H1 (cell line): Measurements from ENCODE around the gene PRR27. TPM values are rescaled to one million over a fixed set of nuclear protein-coding genes. Genes with fewer than 3 reads are reported as not detected.

Source experiments
- CTCF ChIA-PET: fragments of 300-600 bp; sonication (Branson Sonifier 250); formaldehyde crosslinking; loops from one replicate; lab custom pipeline; 2021; ENCODE audit not compliant: partially characterized antibody; lab: Charles Lee
- POLR2A ChIA-PET: fragments of 300-600 bp; sonication (Branson Sonifier 250); formaldehyde crosslinking; loops from one replicate; lab custom pipeline; 2021; ENCODE audit warnings: inconsistent platforms; ENCODE audit not compliant: partially characterized antibody; lab: Charles Lee
- DNase-seq, 2 experiments: peaks; one replicate each; pipeline versions ENCODE4 v3.0.0 to v3.0.0-alpha.2; 2010 to 2022; ENCODE audit warnings: low spot score in 2 of 2, low read depth in 1 of 2, mixed read lengths in 1 of 2
- FAIRE-seq: peaks from 2 replicates; lab custom pipeline; 2011; peaks lifted over from hg19 to GRCh38; lab: Jason Lieb, UNC
- H2AFZ ChIP-seq: 2 replicates; pipeline ENCODE4 v1.8.1; 2012; ENCODE audit warnings: low read length, inconsistent platforms
- H2AK5ac ChIP-seq: 2 replicates; pipeline ENCODE4 v1.6.1; 2013; ENCODE audit warnings: low read depth, low read length
- H2BK120ac ChIP-seq: replicated peaks from 2 replicates; pipeline ENCODE3; 2013; ENCODE audit warnings: low read depth, low read length, inconsistent platforms
- H2BK12ac ChIP-seq: 2 replicates; pipeline ENCODE4 v1.6.1; 2013; ENCODE audit warnings: low read depth, low read length
- H2BK15ac ChIP-seq: 2 replicates; pipeline ENCODE4 v1.6.1; 2013; ENCODE audit warnings: low read length
- H2BK20ac ChIP-seq: 2 replicates; pipeline ENCODE4 v1.6.1; 2013; ENCODE audit warnings: low read length
- H2BK5ac ChIP-seq: 2 replicates; pipeline ENCODE4 v1.6.1; 2013; ENCODE audit warnings: low read depth, low read length
- H3K14ac ChIP-seq: 2 replicates; pipeline ENCODE4 v1.6.1; 2013; ENCODE audit warnings: inconsistent platforms; ENCODE audit not compliant: insufficient read length
- H3K18ac ChIP-seq: 2 replicates; pipeline ENCODE4 v1.6.1; 2013; ENCODE audit warnings: low read length; ENCODE audit errors: extremely low read depth
- H3K23ac ChIP-seq: 2 replicates; pipeline ENCODE4 v1.6.1; 2013; ENCODE audit warnings: inconsistent platforms; ENCODE audit not compliant: insufficient read length
- H3K23me2 ChIP-seq: 2 replicates; pipeline ENCODE4 v1.6.1; 2013; ENCODE audit warnings: low read depth, low read length
- H3K27ac ChIP-seq: 2 replicates; pipeline ENCODE4 v1.6.1; 2011; ENCODE audit warnings: low read depth, low read length, inconsistent platforms
- H3K27me3 ChIP-seq, 4 experiments: replicated peaks in 1 of 4; 1 replicate in 1 of 4; 2 replicates in 3 of 4; pipeline versions ENCODE4 v1.6.1 to v1.8.1; 2011 to 2013; ENCODE audit warnings: low read length in 3 of 4, mild to moderate bottlenecking in 3 of 4, inconsistent platforms in 2 of 4, mixed read lengths in 2 of 4, moderate library complexity in 1 of 4; ENCODE audit not compliant: control insufficient read depth in 3 of 4, insufficient read depth in 3 of 4; ENCODE audit errors: extremely low read depth in 1 of 4
- H3K36me3 ChIP-seq, 4 experiments: 2 replicates each; pipeline versions ENCODE4 v1.6.1 to v1.8.1; 2011 to 2013; ENCODE audit warnings: mild to moderate bottlenecking in 4 of 4, low read length in 3 of 4, moderate library complexity in 2 of 4, control low read depth in 1 of 4, inconsistent platforms in 1 of 4; ENCODE audit not compliant: insufficient read depth in 4 of 4, control insufficient read depth in 2 of 4
- H3K4ac ChIP-seq: replicated peaks from 2 replicates; pipeline ENCODE3; 2013; ENCODE audit warnings: low read length, low read depth, mixed read lengths, inconsistent platforms; ENCODE audit not compliant: insufficient read length
- H3K4me1 ChIP-seq, 4 experiments: replicated peaks in 1 of 4; 1 replicate in 1 of 4; 2 replicates in 3 of 4; pipeline versions ENCODE4 v1.6.1 to v1.8.1; 2011 to 2013; ENCODE audit warnings: low read length in 3 of 4, inconsistent platforms in 2 of 4, mixed read lengths in 1 of 4; ENCODE audit not compliant: insufficient read depth in 4 of 4, control insufficient read depth in 3 of 4
- H3K4me2 ChIP-seq, 2 experiments: 2 replicates each; pipeline versions ENCODE4 v1.6.1 to v1.8.1; 2011 to 2013; ENCODE audit warnings: low read depth in 2 of 2, low read length in 2 of 2, control low read depth in 1 of 2, inconsistent platforms in 1 of 2, mild to moderate bottlenecking in 1 of 2; ENCODE audit not compliant: insufficient read depth in 1 of 2
- H3K4me3 ChIP-seq, 4 experiments: fragments of 200-600, 300-600 bp in 1 of 4; sonication (generic), shearing (Covaris generic), sonication (Bioruptor Twin) in 1 of 4; 2 replicates each; pipeline versions ENCODE4 v1.5.1 to v1.8.1; 2011 to 2016; ENCODE audit warnings: low read length in 4 of 4, low read depth in 3 of 4, control low read depth in 2 of 4, inconsistent platforms in 2 of 4, mild to moderate bottlenecking in 2 of 4, mixed read lengths in 1 of 4, moderate library complexity in 1 of 4; ENCODE audit not compliant: insufficient read depth in 2 of 4; ENCODE audit errors: extremely low read depth in 1 of 4
- H3K56ac ChIP-seq: replicated peaks from 2 replicates; pipeline ENCODE3; 2013; ENCODE audit warnings: low read depth, mild to moderate bottlenecking, mixed read lengths, low read length, inconsistent platforms; ENCODE audit not compliant: insufficient read length
- H3K79me1 ChIP-seq: 2 replicates; pipeline ENCODE4 v1.6.1; 2013; ENCODE audit warnings: low read depth, low read length, control low read depth
- H3K79me2 ChIP-seq, 2 experiments: 2 replicates each; pipeline versions ENCODE4 v1.6.1 to v1.8.1; 2012 to 2013; ENCODE audit warnings: low read length in 2 of 2, mild to moderate bottlenecking in 2 of 2, inconsistent platforms in 1 of 2; ENCODE audit not compliant: insufficient read depth in 2 of 2, control insufficient read depth in 1 of 2
- H3K9ac ChIP-seq, 4 experiments: replicated peaks in 1 of 4; 1 replicate in 1 of 4; 2 replicates in 3 of 4; pipeline versions ENCODE4 v1.6.1 to v1.8.1; 2011 to 2013; ENCODE audit warnings: low read depth in 3 of 4, low read length in 3 of 4, control low read depth in 2 of 4, mild to moderate bottlenecking in 2 of 4, moderate library complexity in 2 of 4, inconsistent platforms in 1 of 4; ENCODE audit errors: extremely low read depth in 1 of 4
- H3K9me3 ChIP-seq, 2 experiments: 2 replicates each; pipeline versions ENCODE4 v1.6.1 to v1.8.1; 2012 to 2013; ENCODE audit warnings: mild to moderate bottlenecking in 2 of 2, moderate library complexity in 2 of 2, control low read depth in 1 of 2, inconsistent platforms in 1 of 2, low read depth in 1 of 2, low read length in 1 of 2, mixed read lengths in 1 of 2; ENCODE audit not compliant: insufficient read depth in 2 of 2
- H4K20me1 ChIP-seq, 2 experiments: replicated peaks in 1 of 2; 2 replicates each; pipeline versions ENCODE3 to v1.8.1; 2011 to 2013; ENCODE audit warnings: inconsistent platforms in 2 of 2, low read length in 2 of 2, mild to moderate bottlenecking in 1 of 2; ENCODE audit not compliant: insufficient read depth in 2 of 2, control insufficient read depth in 1 of 2
- H4K5ac ChIP-seq: 2 replicates; pipeline ENCODE4 v1.6.1; 2013; ENCODE audit warnings: low read length, low read depth, mixed read lengths, inconsistent platforms; ENCODE audit not compliant: insufficient read length
- H4K8ac ChIP-seq: 2 replicates; pipeline ENCODE4 v1.8.0; 2013; ENCODE audit warnings: mild to moderate bottlenecking, moderate library complexity, low read length, inconsistent platforms; ENCODE audit not compliant: insufficient read depth; ENCODE audit errors: extremely low read depth
- H4K91ac ChIP-seq: replicated peaks from 2 replicates; pipeline ENCODE3; 2013; ENCODE audit warnings: low read length, mixed read lengths, inconsistent platforms; ENCODE audit not compliant: insufficient read length
- CBX8 ChIP-seq: fragments of 300-800, 300-1000 bp; sonication (generic); IDR thresholded peaks from 2 replicates; pipeline ENCODE4 v1.7.1; 2016; ENCODE audit warnings: low read depth, low read length, borderline replicate concordance
- CHD2 ChIP-seq: IDR thresholded peaks from 2 replicates; pipeline ENCODE4 v1.6.1; 2012; ENCODE audit warnings: low read length, improper control_type of control experiment
- EZH2 ChIP-seq: fragments of 200-600 bp; sonication (generic); IDR thresholded peaks from 2 replicates; pipeline ENCODE4 v1.7.1; 2012; ENCODE audit warnings: low read depth, mild to moderate bottlenecking, moderate library complexity, low read length, inconsistent platforms; ENCODE audit not compliant: severe bottlenecking
- HDAC2 ChIP-seq, 2 experiments: fragments of 300-600 bp in 1 of 2; sonication (generic) in 1 of 2; IDR thresholded peaks; 2 replicates each; pipeline ENCODE4 v1.6.1; 2011 to 2012; ENCODE audit warnings: low read depth in 2 of 2, low read length in 2 of 2, mild to moderate bottlenecking in 2 of 2, moderate library complexity in 2 of 2, borderline replicate concordance in 1 of 2, inconsistent platforms in 1 of 2
- KDM1A ChIP-seq: fragments of 200-600, 300-600 bp; sonication (generic); IDR thresholded peaks from 2 replicates; pipeline ENCODE4 v1.7.1; 2016; ENCODE audit warnings: mild to moderate bottlenecking, low read length, borderline replicate concordance
- MAFK ChIP-seq: IDR thresholded peaks from 2 replicates; pipeline ENCODE4 v1.6.1; 2012; ENCODE audit warnings: low read depth, mild to moderate bottlenecking, improper control_type of control experiment, low read length
- POLR2A ChIP-seq, 2 experiments: IDR thresholded peaks; 1 replicate in 1 of 2; 2 replicates in 1 of 2; pipeline ENCODE4 v1.6.1; 2011; ENCODE audit warnings: low read depth in 2 of 2, low read length in 2 of 2, mild to moderate bottlenecking in 2 of 2; ENCODE audit errors: control extremely low read depth in 1 of 2
- SP4 ChIP-seq: IDR thresholded peaks from 2 replicates; pipeline ENCODE4 v1.6.1; 2012; ENCODE audit warnings: low read length, inconsistent platforms
- SRF ChIP-seq: IDR thresholded peaks from 2 replicates; pipeline ENCODE4 v1.6.1; 2011; ENCODE audit warnings: mild to moderate bottlenecking, low read depth, low read length, moderate library complexity
- TAF1 ChIP-seq: IDR thresholded peaks from 2 replicates; pipeline ENCODE4 v1.6.1; 2011; ENCODE audit warnings: mild to moderate bottlenecking, low read depth, low read length
- TBP ChIP-seq: IDR thresholded peaks from 2 replicates; pipeline ENCODE4 v1.6.1; 2011; ENCODE audit warnings: low read depth, low read length, improper control_type of control experiment
- TEAD4 ChIP-seq: IDR thresholded peaks from 2 replicates; pipeline ENCODE4 v1.6.1; 2012; ENCODE audit warnings: low read depth, low read length, inconsistent platforms, mixed read lengths
- WGBS, 2 experiments: shearing (Covaris generic) in 1 of 2; methylation state at CpG; one replicate each; pipeline versions ENCODE4 v1.1.6 to v1.1.7; 2013 to 2015; ENCODE audit warnings: low lambda C conversion rate in 2 of 2, mixed read lengths in 2 of 2, inconsistent platforms in 1 of 2, low coverage in 1 of 2, missing lambda C conversion rate in 1 of 2; ENCODE audit not compliant: insufficient replicate concordance in 2 of 2, insufficient coverage in 1 of 2, insufficient read length in 1 of 2; ENCODE audit errors: extremely low coverage in 1 of 2, missing lambda C conversion rate in 1 of 2; 5-methylcytosine and 5-hydroxymethylcytosine counted together
- polyA plus RNA-seq, 7 experiments: library from polyadenylated mRNA; depleted of rRNA in 3 of 7; stranded (reverse) in 5 of 7; unstranded in 2 of 7; fragments of >200 nt in 5 of 7; fragments of 200-250 nt in 2 of 7; gene quantifications; 1 replicate in 5 of 7; 2 replicates in 1 of 7; 4 replicates in 1 of 7; pipeline versions ENCODE4 v1.2.1 to v1.2.3, GENCODE V29; 2011 to 2013; ENCODE audit warnings: missing spikeins in 2 of 7, mixed read lengths in 2 of 7
- total RNA-seq: library from RNA; stranded (reverse); fragmentation: NEBNext Ultra II Directional; extraction: Animal tissue kit (Norgen Biotek cat#: 25700); gene quantifications from 2 replicates; pipeline ENCODE4 v1.2.1, GENCODE V29; 2021
- TF ChIP-seq, protein P1 (sequence below): IDR thresholded peaks from 2 replicates; pipeline ENCODE4 v1.6.1; 2012; ENCODE audit warnings: inconsistent platforms
- TF ChIP-seq, protein P2 (sequence below): IDR thresholded peaks from 2 replicates; pipeline ENCODE4 v1.6.1; 2011; ENCODE audit warnings: low read length, improper control_type of control experiment

The PRR27 gene
- total and polyA plus RNA-seq, 2 of the 8 experiments (the other 6 are each of a cell fraction or from before 2014, with no cell fraction given), result not detected

DNA sequence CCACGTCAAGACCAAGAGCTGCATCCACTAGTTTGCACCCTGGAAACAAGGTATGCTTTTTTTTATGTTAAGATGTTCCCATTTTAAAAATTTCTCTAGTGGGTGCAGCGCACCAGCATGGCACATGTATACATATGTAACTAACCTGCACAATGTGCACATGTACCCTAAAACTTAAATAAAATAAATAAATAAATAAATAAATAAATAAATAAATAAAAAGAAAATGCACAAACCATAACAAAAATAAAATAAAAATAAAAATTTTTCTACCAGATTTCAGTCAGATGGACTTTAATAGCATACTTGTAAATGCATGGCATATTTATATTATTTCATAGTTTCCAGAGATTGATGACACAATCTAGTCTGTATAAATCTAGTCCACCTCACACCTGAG, 1.9 kb upstream of the PRR27 start:
- no peak overlapping the region for H3K18ac ChIP-seq
- peaks cover 1% of the 10 kb centered on the region; the same call in 1 of the 2 replicates for H3K23me2 ChIP-seq
- H2BK5ac ChIP-seq, result no peak overlapping the region
- H2BK15ac ChIP-seq, result no peak overlapping the region
- H4K91ac ChIP-seq, result no peak overlapping the region
- no peak overlapping the region for H3K14ac ChIP-seq
- H4K20me1 ChIP-seq, result no peaks in the 10 kb centered on the region
- no peak overlapping the region for H2BK120ac ChIP-seq
- no peak overlapping the region for H4K8ac ChIP-seq
- H3K27ac ChIP-seq, result no peak overlapping the region
- H3K9ac ChIP-seq, result no peak overlapping the region
- CTCF ChIA-PET, result no interaction called here
- no peak overlapping the region for H3K56ac ChIP-seq
- DNase-seq, result no peak
- no peak overlapping the region for H4K5ac ChIP-seq
- no peak overlapping the region for H3K4ac ChIP-seq
- H2BK20ac ChIP-seq, result no peak overlapping the region
- no peaks in the 10 kb centered on the region for H3K27me3 ChIP-seq
- no peaks in the 10 kb centered on the region for H3K4me1 ChIP-seq
- POLR2A ChIA-PET, result no interaction called here
- H3K4me3 ChIP-seq, result no peak overlapping the region
- no peak for FAIRE-seq
- no peak overlapping the region for H2AFZ ChIP-seq
- no peaks in the 10 kb centered on the region for H3K79me1 ChIP-seq
- H2AK5ac ChIP-seq, result no peak overlapping the region
- no peaks in the 10 kb centered on the region for H3K36me3 ChIP-seq
- WGBS, 2 experiments, result 87% methylated on average over 2 of the region's 2 CpGs; no CpG with 5 or more reads in 1 of the 2 experiments
- no peak overlapping the region for H3K23ac ChIP-seq
- no peaks in the 10 kb centered on the region for H3K79me2 ChIP-seq
- H3K9me3 ChIP-seq, result no peaks in the 10 kb centered on the region; a peak in 1 of 4 replicates
- no peak overlapping the region for H2BK12ac ChIP-seq
- H3K4me2 ChIP-seq, result no peak overlapping the region
- no peak for TF ChIP-seq TBP
- TF ChIP-seq CHD2, result no peak
- no peak for TF ChIP-seq TEAD4
- TF ChIP-seq EZH2, result no peak
- no peak for TF ChIP-seq TAF1
- TF ChIP-seq SRF, result no peak
- TF ChIP-seq, protein P1, sequence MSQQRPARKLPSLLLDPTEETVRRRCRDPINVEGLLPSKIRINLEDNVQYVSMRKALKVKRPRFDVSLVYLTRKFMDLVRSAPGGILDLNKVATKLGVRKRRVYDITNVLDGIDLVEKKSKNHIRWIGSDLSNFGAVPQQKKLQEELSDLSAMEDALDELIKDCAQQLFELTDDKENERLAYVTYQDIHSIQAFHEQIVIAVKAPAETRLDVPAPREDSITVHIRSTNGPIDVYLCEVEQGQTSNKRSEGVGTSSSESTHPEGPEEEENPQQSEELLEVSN, result no peak
- TF ChIP-seq HDAC2 (IDR thresholded peaks at IDR 0.05; ENCODE audit: borderline replicate concordance in 1 of 2, low read depth in 2 of 2, low read length in 2 of 2), result no peak
- TF ChIP-seq MAFK, result no peak
- TF ChIP-seq, protein P2, sequence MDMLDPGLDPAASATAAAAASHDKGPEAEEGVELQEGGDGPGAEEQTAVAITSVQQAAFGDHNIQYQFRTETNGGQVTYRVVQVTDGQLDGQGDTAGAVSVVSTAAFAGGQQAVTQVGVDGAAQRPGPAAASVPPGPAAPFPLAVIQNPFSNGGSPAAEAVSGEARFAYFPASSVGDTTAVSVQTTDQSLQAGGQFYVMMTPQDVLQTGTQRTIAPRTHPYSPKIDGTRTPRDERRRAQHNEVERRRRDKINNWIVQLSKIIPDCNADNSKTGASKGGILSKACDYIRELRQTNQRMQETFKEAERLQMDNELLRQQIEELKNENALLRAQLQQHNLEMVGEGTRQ, result no peak
- TF ChIP-seq CBX8, result no peak
- no peak for TF ChIP-seq SP4
- TF ChIP-seq POLR2A (IDR thresholded peaks at IDR 0.05; ENCODE audit: control extremely low read depth in 1 of 2, low read depth in 2 of 2, low read length in 2 of 2), result no peak
- no peak for TF ChIP-seq KDM1A
